Diencephalon (tissue), 1 donor: ENCODE results near the gene DEFB118. TPM values are rescaled to one million over a fixed set of nuclear protein-coding genes. Genes with fewer than 3 reads are reported as not detected.

Experiments
- small RNA-seq: library from RNA; depleted of rRNA; stranded (forward); fragments of <200 nt; gene quantifications from one replicate; pipeline ENCODE3, GENCODE V24; 2014
- total RNA-seq: library from RNA; depleted of rRNA; stranded (reverse); fragments of >200 nt; gene quantifications from one replicate; pipeline ENCODE4 v1.2.3, GENCODE V29; 2014

Gene DEFB118
- total RNA-seq, result not detected

GRCh38 chr20:31368301-31368700, at the start of gene DEFB118:
Gene DEFB118 (plus strand): TSS chr20:31368601. CDS start chr20:31368651, 50 bp downstream.

GRCh38 chr20:31390490-31390889, 22.1 kb downstream of the DEFB118 start, which contains the start of gene DEFB119:
Gene DEFB119 (minus strand): TSS chr20:31390590. CDS start chr20:31390483, 107 bp downstream.

GRCh38 chr20:31406115-31406514, 37.7 kb downstream of the DEFB118 start, which contains the start of gene DEFB121:
Gene DEFB121 (minus strand): TSS chr20:31406215. CDS start chr20:31406152, 63 bp downstream.

Small RNAs within 50 kb of the gene (small RNA-seq; reads per million reads assigned to genes)
- not detected for gene DEFB117
- not detected for gene RF00561
- not detected for gene RNA5SP480

Other genes starting within 250 kb of the DEFB118 start
- gene DEFB115, start 110.9 kb upstream of the DEFB118 start, total RNA-seq, result not detected
- gene DEFB116, start 60.0 kb upstream of the DEFB118 start, total RNA-seq, result not detected
- gene DEFB119, start 22.0 kb downstream of the DEFB118 start, total RNA-seq, result not detected
- not detected for gene DEFB121, start 37.6 kb downstream of the DEFB118 start, total RNA-seq
- gene DEFB123, start 72.0 kb downstream of the DEFB118 start, total RNA-seq, result not detected
- not detected for gene DEFB124, start 106.5 kb downstream of the DEFB118 start, total RNA-seq
- 0.23 TPM for gene REM1, start 106.7 kb downstream of the DEFB118 start, total RNA-seq
- 45.2 TPM for gene HM13, start 145.8 kb downstream of the DEFB118 start, total RNA-seq
- 87.7 TPM for gene ID1, start 236.7 kb downstream of the DEFB118 start, total RNA-seq